T-helper 17 cell (primary cell): ENCODE measurements around the gene AGRN. TPM values are rescaled to one million over a fixed set of nuclear protein-coding genes. Genes with fewer than 3 reads are reported as not detected.
"Not testable (repeated sequence)": the region's sequence is repeated elsewhere in the genome, so short reads cannot be mapped to it uniquely, and the experiment has no call there.

Source experiments
- ATAC-seq: fragments of 150-1000 bp; cut with Tn5 transposase; 2 replicates; pipeline ENCODE4 v1.10.0; 2021; ENCODE audit warnings: mild to moderate bottlenecking, moderate library complexity
- DNase-seq, 3 donors: peaks; one replicate each; pipeline versions ENCODE4 v3.0.0 to v3.0.0-alpha.2; 2020 to 2021
- H3K9me3 ChIP-seq: one replicate; pipeline ENCODE4 v1.7.0; 2013; ENCODE audit warnings: low read length, mild to moderate bottlenecking; ENCODE audit not compliant: control insufficient read depth, poor library complexity, severe bottlenecking
- H3K27ac Mint-ChIP-seq: one replicate; pipeline ENCODE4 v1.8.0; 2022; ENCODE audit warnings: mild to moderate bottlenecking, moderate library complexity, mixed read lengths
- H3K27me3 Mint-ChIP-seq: one replicate; pipeline ENCODE4 v1.8.0; 2022; ENCODE audit warnings: mixed read lengths
- H3K36me3 Mint-ChIP-seq: one replicate; pipeline ENCODE4 v1.8.0; 2022; ENCODE audit warnings: low read depth, mixed read lengths
- H3K4me1 Mint-ChIP-seq: one replicate; pipeline ENCODE4 v1.8.0; 2022; ENCODE audit warnings: mild to moderate bottlenecking, mixed read lengths
- H3K4me3 Mint-ChIP-seq: one replicate; pipeline ENCODE4 v1.8.0; 2022; ENCODE audit warnings: mild to moderate bottlenecking, moderate library complexity, mixed read lengths
- total RNA-seq, 4 donors: library from RNA in 2 of 4; stranded (reverse) in 2 of 4; gene quantifications; one replicate each; pipeline ENCODE4 v1.2.3 and lab custom pipeline; 2022 to 2026

Gene AGRN
- total RNA-seq, 2 donors from 2014 or later, result 1.2 to 1.4 TPM

- Mint-ChIP-seq H3K27me3 (peaks cover 16% of the 10 kb centered on the region), H3K27ac (no peak overlapping the region), H3K36me3 (no peaks in the 10 kb centered on the region), H3K4me3 (peak overlapping the region; percentile 58), H3K4me1 (no peaks in the 10 kb centered on the region)
- DNase-seq (no peak), ATAC-seq (no peak)
- no peaks in the 10 kb centered on the region for H3K9me3 ChIP-seq
These were observed 45.5 kb downstream of the AGRN start for GRCh38 chr1:1065265-1065939.

DNA sequence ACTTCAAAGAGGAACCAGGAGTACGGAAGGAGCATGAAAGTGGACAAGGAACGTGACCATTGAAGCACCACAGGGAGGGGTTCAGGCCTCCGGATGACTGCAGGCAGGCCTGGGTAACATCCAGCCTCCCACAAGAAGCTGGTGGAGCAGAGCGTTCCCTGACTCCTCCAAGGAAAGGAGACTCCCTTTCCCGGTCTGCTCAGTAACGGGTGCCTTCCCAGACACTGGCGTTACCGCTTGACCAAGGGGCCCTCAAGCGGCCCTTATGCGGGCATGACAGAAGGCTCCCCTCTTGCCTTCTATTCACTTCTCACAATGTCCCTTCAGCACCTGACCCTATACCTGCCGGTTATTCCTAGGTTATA, 46.0 kb downstream of the AGRN start:
- peaks cover 16% of the 10 kb centered on the region for H3K27me3 Mint-ChIP-seq
- not testable (repeated sequence) for H3K4me3 Mint-ChIP-seq, H3K36me3 Mint-ChIP-seq, H3K4me1 Mint-ChIP-seq, H3K27ac Mint-ChIP-seq, DNase-seq, H3K9me3 ChIP-seq, ATAC-seq

DNA sequence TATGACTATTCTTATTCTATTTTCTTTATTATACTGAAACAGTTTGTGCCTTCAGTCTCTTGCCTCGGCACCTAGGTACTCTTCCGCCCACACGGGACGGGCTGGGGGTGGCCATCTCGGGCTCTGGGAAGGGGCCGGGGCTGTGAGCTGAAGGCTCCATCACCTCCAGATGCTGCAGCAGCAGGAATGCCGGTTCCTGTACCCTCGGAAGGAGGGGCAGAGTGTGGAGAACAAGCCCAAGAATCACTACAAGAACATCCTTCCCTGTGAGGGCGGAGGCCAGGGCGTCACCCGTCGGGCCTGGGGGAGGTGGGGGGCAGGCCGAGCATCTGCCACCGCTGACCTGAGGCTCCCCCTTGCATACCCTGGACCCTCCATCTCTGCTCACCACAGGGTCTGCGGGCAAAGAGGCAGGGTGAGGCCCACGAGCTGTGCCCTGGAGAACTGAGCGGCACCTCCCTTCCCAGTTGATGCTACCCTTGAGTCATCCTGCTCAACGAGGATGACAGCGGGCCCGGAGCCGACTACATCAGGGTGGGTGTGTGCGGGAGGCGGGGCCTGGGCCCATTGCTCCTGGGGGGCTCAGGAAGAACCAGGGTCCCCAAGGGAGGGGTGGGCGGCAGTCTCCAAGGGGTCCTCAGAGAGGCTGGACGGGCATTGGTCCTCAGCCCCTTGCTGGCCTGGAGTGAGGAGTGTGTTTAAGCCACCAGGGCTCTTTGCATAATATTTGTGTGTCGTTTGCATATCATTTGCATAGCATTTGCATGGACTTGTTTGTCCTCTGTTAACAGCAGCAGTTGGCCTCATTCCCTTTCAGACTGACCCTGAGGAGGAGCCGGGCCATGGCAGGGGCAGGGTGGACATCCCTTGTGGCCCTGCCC, 46.7 kb downstream of the AGRN start:
- no peaks in the 10 kb centered on the region for H3K9me3 ChIP-seq
- no peaks in the 10 kb centered on the region for H3K4me1 Mint-ChIP-seq
- H3K27ac Mint-ChIP-seq, result no peak overlapping the region
- ATAC-seq, result no peak
- no peaks in the 10 kb centered on the region for H3K36me3 Mint-ChIP-seq
- peak overlapping the region; percentile 12 for H3K4me3 Mint-ChIP-seq
- DNase-seq, result no peak
- H3K27me3 Mint-ChIP-seq, result peaks cover 14% of the 10 kb centered on the region

DNA sequence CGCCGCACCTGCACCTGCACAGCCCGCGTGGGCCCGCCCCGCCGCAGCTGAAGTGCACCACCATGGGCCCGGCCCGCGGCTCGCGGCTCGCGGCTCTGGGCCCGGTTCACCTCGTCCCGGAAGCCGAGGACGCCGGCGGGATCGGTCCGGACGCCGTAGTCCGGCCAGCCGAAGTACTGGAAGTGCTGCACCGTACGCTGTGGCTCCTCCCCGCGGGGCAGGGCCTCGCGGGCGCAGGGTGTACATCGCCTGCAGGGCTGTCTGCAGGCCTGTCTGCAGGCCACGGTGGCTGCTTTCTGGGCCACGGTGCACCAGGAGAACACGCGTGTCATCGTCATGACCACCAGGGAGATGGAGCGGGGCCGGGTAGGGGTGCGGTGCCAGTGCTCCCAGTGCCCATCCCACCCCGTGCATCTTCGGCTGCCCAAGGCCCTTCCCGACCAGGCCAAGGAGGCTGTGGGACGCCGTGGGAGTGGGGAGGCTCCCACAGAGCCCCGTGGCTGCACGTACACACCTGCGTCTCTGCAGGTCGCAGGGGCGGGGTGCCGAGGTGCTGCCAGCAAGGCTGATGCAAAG, 47.5 kb downstream of the AGRN start:
- no peak for ATAC-seq
- Mint-ChIP-seq H3K4me1 (no peaks in the 10 kb centered on the region), H3K27ac (no peak overlapping the region), H3K27me3 (peaks cover 12% of the 10 kb centered on the region), H3K36me3 (no peaks in the 10 kb centered on the region), H3K4me3 (no peak overlapping the region)
- DNase-seq, result no peak
- no peaks in the 10 kb centered on the region for H3K9me3 ChIP-seq

GRCh38 chr1:1067860-1068516, 48.1 kb downstream of the AGRN start:
- Mint-ChIP-seq H3K4me3 (peak overlapping the region; percentile 84), H3K27ac (no peak overlapping the region), H3K36me3 (no peaks in the 10 kb centered on the region), H3K27me3 (peaks cover 10% of the 10 kb centered on the region), H3K4me1 (no peaks in the 10 kb centered on the region)
- H3K9me3 ChIP-seq, result no peaks in the 10 kb centered on the region
- no peak for ATAC-seq
- DNase-seq, result no peak

- DNase-seq (peak; percentile 56 to 60 (median 60)), ATAC-seq (peak; percentile 73)
- peak overlapping the region; percentile 84 for H3K4me3 Mint-ChIP-seq
- no peaks in the 10 kb centered on the region for H3K36me3 Mint-ChIP-seq
- H3K27ac Mint-ChIP-seq, result no peak overlapping the region
- H3K9me3 ChIP-seq, result no peaks in the 10 kb centered on the region
- H3K27me3 Mint-ChIP-seq, result peaks cover 7% of the 10 kb centered on the region
- H3K4me1 Mint-ChIP-seq, result no peaks in the 10 kb centered on the region
These were observed 48.7 kb downstream of the AGRN start for GRCh38 chr1:1068517-1069055.

- H3K4me1 Mint-ChIP-seq, result no peaks in the 10 kb centered on the region
- DNase-seq (peak; percentile 87 to 94 (median 88)), ATAC-seq (peak; percentile 70)
- H3K4me3 Mint-ChIP-seq, result peak overlapping the region; percentile 84
- H3K27me3 Mint-ChIP-seq, result peaks cover 7% of the 10 kb centered on the region
- no peaks in the 10 kb centered on the region for H3K9me3 ChIP-seq
- no peaks in the 10 kb centered on the region for H3K36me3 Mint-ChIP-seq
- no peak overlapping the region for H3K27ac Mint-ChIP-seq
These were observed 49.3 kb downstream of the AGRN start for GRCh38 chr1:1069056-1069710.

DNA sequence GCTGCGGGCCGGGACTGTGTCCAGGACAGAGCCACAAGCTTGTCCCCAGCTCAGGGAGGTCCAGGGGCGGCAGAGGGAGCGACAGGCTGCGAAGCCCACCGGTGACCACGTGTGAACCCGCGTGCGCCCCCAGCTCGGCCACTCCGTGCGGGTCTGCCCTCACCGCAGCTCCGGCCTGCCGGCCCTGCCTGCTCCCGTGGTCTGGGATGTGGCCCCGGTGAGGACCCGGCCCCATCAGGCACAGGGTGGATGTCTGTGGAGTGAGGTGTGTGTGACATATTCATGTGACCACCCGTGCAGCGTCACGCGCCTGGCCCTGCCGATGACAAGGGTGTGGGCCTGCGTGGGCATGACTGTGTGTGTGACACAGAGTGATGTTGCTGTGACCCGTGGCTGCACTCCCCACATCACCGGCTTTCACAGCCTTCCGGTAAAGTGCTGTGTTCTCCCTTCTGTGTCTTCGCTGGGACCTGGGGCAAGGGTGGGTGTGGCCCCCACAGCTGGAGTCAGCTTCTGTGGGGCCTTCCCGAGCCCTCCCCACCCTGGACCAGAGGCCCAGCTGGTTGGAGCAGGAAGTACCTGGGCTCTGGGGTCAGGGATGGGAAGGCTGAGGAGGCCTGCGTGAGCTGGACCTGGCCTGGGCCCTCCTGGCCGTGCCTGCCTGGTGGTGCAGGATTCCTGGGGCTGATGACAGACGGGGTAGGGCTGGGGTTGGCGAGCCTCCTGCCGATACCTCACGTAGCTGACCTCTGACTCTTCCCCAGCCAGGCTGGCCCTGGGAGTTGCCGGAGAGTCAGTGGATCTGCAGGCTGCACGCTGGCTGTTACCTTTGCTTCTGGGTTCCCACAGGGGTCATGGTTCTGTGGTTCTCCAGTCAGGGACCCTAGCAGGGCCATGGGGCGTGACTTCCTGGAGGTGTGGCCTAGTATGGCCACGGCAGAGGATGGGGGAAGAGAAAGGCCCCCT, 50.1 kb downstream of the AGRN start:
- no peak for ATAC-seq
- peaks cover 2% of the 10 kb centered on the region for H3K4me1 Mint-ChIP-seq
- H3K36me3 Mint-ChIP-seq, result peaks cover 2% of the 10 kb centered on the region
- H3K9me3 ChIP-seq, result no peaks in the 10 kb centered on the region
- peaks cover 15% of the 10 kb centered on the region for H3K27me3 Mint-ChIP-seq
- DNase-seq, result no peak
- H3K4me3 Mint-ChIP-seq, result peak overlapping the region; percentile 41
- H3K27ac Mint-ChIP-seq, result no peak overlapping the region

GRCh38 chr1:1071486-1072298, 51.8 kb downstream of the AGRN start:
- H3K27me3 Mint-ChIP-seq, result peaks cover 8% of the 10 kb centered on the region
- ATAC-seq (no peak), DNase-seq (no peak)
- no peaks in the 10 kb centered on the region for H3K9me3 ChIP-seq
- H3K4me3 Mint-ChIP-seq, result no peak overlapping the region
- H3K36me3 Mint-ChIP-seq, result peaks cover 2% of the 10 kb centered on the region
- H3K27ac Mint-ChIP-seq, result no peak overlapping the region
- H3K4me1 Mint-ChIP-seq, result peaks cover 2% of the 10 kb centered on the region

GRCh38 chr1:1072299-1072848, 52.5 kb downstream of the AGRN start:
- Mint-ChIP-seq H3K27ac (no peak overlapping the region), H3K36me3 (peaks cover 2% of the 10 kb centered on the region), H3K27me3 (peaks cover 8% of the 10 kb centered on the region), H3K4me1 (peaks cover 2% of the 10 kb centered on the region), H3K4me3 (no peak overlapping the region)
- no peak for DNase-seq
- no peaks in the 10 kb centered on the region for H3K9me3 ChIP-seq
- no peak for ATAC-seq
